Smooth muscle cell (in vitro differentiated cells): ENCODE results near the gene GIPC3. TPM values are rescaled to one million over a fixed set of nuclear protein-coding genes. Genes with fewer than 3 reads are reported as not detected.

Experiments
- DNase-seq: peaks from one replicate; lab custom pipeline; 2025; ENCODE audit not compliant: unreplicated experiment; lab: John Stamatoyannopoulos, UW
- H2AFZ ChIP-seq: fragments of 200-600 bp; sonication (generic); 2 replicates; pipeline ENCODE4 v1.6.0; 2016; ENCODE audit warnings: antibody characterized with exemption, low read depth, mild to moderate bottlenecking
- H3F3A ChIP-seq: fragments of 200-600 bp; sonication (generic); 2 replicates; pipeline ENCODE4 v1.6.0; 2017; ENCODE audit warnings: antibody characterized with exemption, low read depth
- H3K27ac ChIP-seq: fragments of 200-600 bp; sonication (generic); 2 replicates; pipeline ENCODE4 v1.5.1; 2016; ENCODE audit warnings: low read depth, mild to moderate bottlenecking
- H3K27me3 ChIP-seq: fragments of 200-600 bp; sonication (generic); 2 replicates; pipeline ENCODE4 v1.6.1; 2016; ENCODE audit warnings: low read depth, mild to moderate bottlenecking
- H3K36me3 ChIP-seq: fragments of 200-600 bp; sonication (generic); 2 replicates; pipeline ENCODE4 v1.5.1; 2016; ENCODE audit warnings: low read depth
- H3K4me1 ChIP-seq: fragments of 200-600 bp; sonication (generic); 2 replicates; pipeline ENCODE4 v1.5.1; 2016; ENCODE audit warnings: low read depth
- H3K4me2 ChIP-seq: fragments of 200-600 bp; sonication (generic); 2 replicates; pipeline ENCODE4 v1.6.0; 2016; ENCODE audit warnings: mild to moderate bottlenecking
- H3K4me3 ChIP-seq: fragments of 200-600 bp; sonication (generic); 2 replicates; pipeline ENCODE4 v1.5.1; 2016; ENCODE audit warnings: mild to moderate bottlenecking
- H3K79me2 ChIP-seq: fragments of 200-600 bp; sonication (generic); 2 replicates; pipeline ENCODE4 v1.6.0; 2016; ENCODE audit warnings: low read depth, mild to moderate bottlenecking
- H3K9ac ChIP-seq: fragments of 200-600 bp; sonication (generic); 2 replicates; pipeline ENCODE4 v1.6.0; 2016; ENCODE audit warnings: low read depth
- H3K9me3 ChIP-seq: fragments of 200-600 bp; sonication (generic); replicated peaks from 2 replicates; pipeline ENCODE4 v1.5.1; 2016; ENCODE audit warnings: low read depth
- H4K20me1 ChIP-seq: fragments of 200-600 bp; sonication (generic); 2 replicates; pipeline ENCODE4 v1.6.0; 2016; ENCODE audit warnings: low read depth
- CTCF ChIP-seq: fragments of 200-600 bp; sonication (generic); IDR thresholded peaks from 2 replicates; pipeline ENCODE4 v1.5.1; 2017; ENCODE audit warnings: borderline replicate concordance, mild to moderate bottlenecking, antibody characterized with exemption; ENCODE audit not compliant: insufficient read depth, poor library complexity, severe bottlenecking
- WGBS: methylation state at CpG from one replicate; pipeline ENCODE4 v1.1.7; 2016; ENCODE audit warnings: low lambda C conversion rate; 5-methylcytosine and 5-hydroxymethylcytosine counted together
- polyA plus RNA-seq: library from polyadenylated mRNA; unstranded; fragments of >200 nt; fragmentation: Nextera tagmentation; extraction: Ambion mirVana; gene quantifications from 2 replicates; pipeline ENCODE4 v1.2.1, GENCODE V29; 2016
- total RNA-seq: library from RNA; depleted of rRNA; stranded (reverse); fragments of >200 nt; gene quantifications from 2 replicates; pipeline ENCODE4 v1.2.3, GENCODE V29; 2014

Gene GIPC3
- total and polyA plus RNA-seq, 2 experiments from 2014 or later, result 0.13 to 0.96 TPM

GRCh38 chr19:3620817-3621547 is 35.7 kb downstream of the GIPC3 start:
- no peak overlapping the region for H3K4me2 ChIP-seq
- H3K4me1 ChIP-seq, result peaks cover 9% of the 10 kb centered on the region
- no peak overlapping the region for H2AFZ ChIP-seq
- H3K79me2 ChIP-seq, result peaks cover 21% of the 10 kb centered on the region
- H3K27ac ChIP-seq, result no peak overlapping the region
- H3K9ac ChIP-seq, result no peak overlapping the region
- H3F3A ChIP-seq, result no peaks in the 10 kb centered on the region
- no peaks in the 10 kb centered on the region for H3K36me3 ChIP-seq
- H3K4me3 ChIP-seq, result no peak overlapping the region
- 96% methylated on average over 22 of the region's 24 CpGs for WGBS
- no peak for TF ChIP-seq CTCF
- H3K9me3 ChIP-seq, result no peaks in the 10 kb centered on the region
- H3K27me3 ChIP-seq, result no peaks in the 10 kb centered on the region
- H4K20me1 ChIP-seq, result peaks cover 14% of the 10 kb centered on the region
- DNase-seq, result no peak

- Histone ChIP-seq H3K9ac (no peak overlapping the region), H3F3A (no peaks in the 10 kb centered on the region), H2AFZ (no peak overlapping the region), H3K79me2 (peaks cover 26% of the 10 kb centered on the region), H3K9me3 (no peaks in the 10 kb centered on the region), H3K4me2 (no peak overlapping the region), H3K4me3 (no peak overlapping the region), H3K27me3 (no peaks in the 10 kb centered on the region), H3K4me1 (peaks cover 9% of the 10 kb centered on the region), H3K36me3 (no peaks in the 10 kb centered on the region), H3K27ac (no peak overlapping the region), H4K20me1 (peaks cover 17% of the 10 kb centered on the region)
- DNase-seq, result no peak
- TF ChIP-seq CTCF, result no peak
- 98% methylated on average over 7 of the region's 15 CpGs for WGBS
Measured at GRCh38 chr19:3621689-3622088, 36.4 kb downstream of the GIPC3 start.

- H3K4me1 ChIP-seq, result peaks cover 9% of the 10 kb centered on the region
- peaks cover 26% of the 10 kb centered on the region for H3K79me2 ChIP-seq
- no peaks in the 10 kb centered on the region for H3K36me3 ChIP-seq
- peaks cover 17% of the 10 kb centered on the region for H4K20me1 ChIP-seq
- no peak overlapping the region for H3K4me2 ChIP-seq
- 92% methylated on average over 12 of the region's 12 CpGs for WGBS
- no peaks in the 10 kb centered on the region for H3K27me3 ChIP-seq
- no peak overlapping the region for H3K9ac ChIP-seq
- DNase-seq, result no peak
- no peaks in the 10 kb centered on the region for H3K9me3 ChIP-seq
- H2AFZ ChIP-seq, result no peak overlapping the region
- H3K27ac ChIP-seq, result no peak overlapping the region
- no peak overlapping the region for H3K4me3 ChIP-seq
- TF ChIP-seq CTCF, result no peak
- no peaks in the 10 kb centered on the region for H3F3A ChIP-seq
Measured at GRCh38 chr19:3622224-3622623, 36.9 kb downstream of the GIPC3 start.

GRCh38 chr19:3623716-3624115 is 38.4 kb downstream of the GIPC3 start:
- Histone ChIP-seq H3K9ac (no peak overlapping the region), H3K4me3 (no peak overlapping the region), H3K4me1 (peaks cover 9% of the 10 kb centered on the region), H3K79me2 (peaks cover 26% of the 10 kb centered on the region), H3K9me3 (no peaks in the 10 kb centered on the region), H3F3A (peaks cover 7% of the 10 kb centered on the region), H4K20me1 (peaks cover 17% of the 10 kb centered on the region), H3K36me3 (no peaks in the 10 kb centered on the region), H2AFZ (no peak overlapping the region), H3K4me2 (no peak overlapping the region), H3K27ac (no peak overlapping the region), H3K27me3 (no peaks in the 10 kb centered on the region)
- 97% methylated on average over 32 of the region's 34 CpGs for WGBS
- no peak for DNase-seq
- no peak for TF ChIP-seq CTCF
